ENCODE data around the gene TMEM167A.

DNA sequence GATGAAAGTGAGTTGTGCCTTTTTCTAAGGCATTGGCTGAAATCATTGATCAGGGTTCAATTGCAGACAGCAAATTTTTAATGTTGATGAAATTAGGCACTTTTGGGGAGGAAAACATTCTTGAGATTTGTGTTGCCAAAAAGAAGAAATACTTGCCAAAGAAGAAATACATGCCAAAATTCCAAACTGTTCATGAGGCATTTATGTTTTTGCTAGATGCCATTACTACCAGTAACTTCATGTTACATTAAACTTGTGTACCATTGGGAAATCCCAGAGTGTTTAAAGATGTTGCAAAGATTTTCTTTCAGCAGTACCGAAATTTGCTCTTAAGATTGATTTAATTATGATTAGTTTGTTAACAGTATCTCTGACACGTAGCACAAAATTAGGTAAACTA lies 7.1 kb upstream of the TMEM167A start:
- TF ChIP-seq, protein P1, sequence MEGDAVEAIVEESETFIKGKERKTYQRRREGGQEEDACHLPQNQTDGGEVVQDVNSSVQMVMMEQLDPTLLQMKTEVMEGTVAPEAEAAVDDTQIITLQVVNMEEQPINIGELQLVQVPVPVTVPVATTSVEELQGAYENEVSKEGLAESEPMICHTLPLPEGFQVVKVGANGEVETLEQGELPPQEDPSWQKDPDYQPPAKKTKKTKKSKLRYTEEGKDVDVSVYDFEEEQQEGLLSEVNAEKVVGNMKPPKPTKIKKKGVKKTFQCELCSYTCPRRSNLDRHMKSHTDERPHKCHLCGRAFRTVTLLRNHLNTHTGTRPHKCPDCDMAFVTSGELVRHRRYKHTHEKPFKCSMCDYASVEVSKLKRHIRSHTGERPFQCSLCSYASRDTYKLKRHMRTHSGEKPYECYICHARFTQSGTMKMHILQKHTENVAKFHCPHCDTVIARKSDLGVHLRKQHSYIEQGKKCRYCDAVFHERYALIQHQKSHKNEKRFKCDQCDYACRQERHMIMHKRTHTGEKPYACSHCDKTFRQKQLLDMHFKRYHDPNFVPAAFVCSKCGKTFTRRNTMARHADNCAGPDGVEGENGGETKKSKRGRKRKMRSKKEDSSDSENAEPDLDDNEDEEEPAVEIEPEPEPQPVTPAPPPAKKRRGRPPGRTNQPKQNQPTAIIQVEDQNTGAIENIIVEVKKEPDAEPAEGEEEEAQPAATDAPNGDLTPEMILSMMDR (IDR thresholded peaks at IDR 0.05 in 8 of 11, conservative IDR thresholded peaks at IDR 0.05 in 3 of 11), result no peak
- TF ChIP-seq POLR2A (IDR thresholded peaks at IDR 0.05), result no peak

Measured in spleen (tissue), 7 donors.